Measurements from ENCODE around the gene CNP.

DNA sequence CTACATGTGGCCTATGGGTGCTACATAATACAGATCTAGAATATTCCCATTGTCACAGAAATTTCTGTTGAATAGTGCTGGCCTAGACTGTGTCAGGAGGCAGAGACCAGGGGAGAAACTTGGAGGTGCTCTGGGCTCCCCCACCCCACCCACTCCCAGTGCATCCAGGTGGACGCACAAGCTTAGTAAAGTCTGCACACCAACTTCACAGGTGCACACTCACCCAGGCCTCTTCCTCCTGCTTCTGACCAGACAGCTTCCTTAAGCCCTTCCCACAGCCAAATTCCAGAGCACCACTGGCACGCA lies 7.6 kb upstream of the CNP start:
- TF ChIP-seq, protein P1, sequence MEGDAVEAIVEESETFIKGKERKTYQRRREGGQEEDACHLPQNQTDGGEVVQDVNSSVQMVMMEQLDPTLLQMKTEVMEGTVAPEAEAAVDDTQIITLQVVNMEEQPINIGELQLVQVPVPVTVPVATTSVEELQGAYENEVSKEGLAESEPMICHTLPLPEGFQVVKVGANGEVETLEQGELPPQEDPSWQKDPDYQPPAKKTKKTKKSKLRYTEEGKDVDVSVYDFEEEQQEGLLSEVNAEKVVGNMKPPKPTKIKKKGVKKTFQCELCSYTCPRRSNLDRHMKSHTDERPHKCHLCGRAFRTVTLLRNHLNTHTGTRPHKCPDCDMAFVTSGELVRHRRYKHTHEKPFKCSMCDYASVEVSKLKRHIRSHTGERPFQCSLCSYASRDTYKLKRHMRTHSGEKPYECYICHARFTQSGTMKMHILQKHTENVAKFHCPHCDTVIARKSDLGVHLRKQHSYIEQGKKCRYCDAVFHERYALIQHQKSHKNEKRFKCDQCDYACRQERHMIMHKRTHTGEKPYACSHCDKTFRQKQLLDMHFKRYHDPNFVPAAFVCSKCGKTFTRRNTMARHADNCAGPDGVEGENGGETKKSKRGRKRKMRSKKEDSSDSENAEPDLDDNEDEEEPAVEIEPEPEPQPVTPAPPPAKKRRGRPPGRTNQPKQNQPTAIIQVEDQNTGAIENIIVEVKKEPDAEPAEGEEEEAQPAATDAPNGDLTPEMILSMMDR (IDR thresholded peaks at IDR 0.05): no peak
- TF ChIP-seq EZH2 (IDR thresholded peaks at IDR 0.05; ENCODE audit: borderline replicate concordance, insufficient read depth, low read depth, low read length, poor library complexity, severe bottlenecking): no peak
